SH-SY5Y (cell line): ENCODE measurements around the gene CEP44.

Experiments used
- GATA2 ChIP-seq: IDR thresholded peaks from 2 replicates; pipeline ENCODE4 v1.6.1; 2011; ENCODE audit warnings: mild to moderate bottlenecking, low read depth, low read length
- GATA3 ChIP-seq: IDR thresholded peaks from 2 replicates; pipeline ENCODE4 v1.6.1; 2011; ENCODE audit warnings: low read depth, mild to moderate bottlenecking, low read length, moderate library complexity

- no peak for TF ChIP-seq GATA2
- TF ChIP-seq GATA3 = no peak
Measured at GRCh38 chr4:174307694-174308093, 24.0 kb downstream of the CEP44 start.
